Panc1 (cell line): ENCODE measurements around the gene TTC27. TPM values are rescaled to one million over a fixed set of nuclear protein-coding genes. Genes with fewer than 3 reads are reported as not detected.

Experiments
- ATAC-seq: fragments of 200-7000 bp; cut with Tn5 transposase; 2 replicates; pipeline ENCODE4 v1.9.1; 2020; ENCODE audit warnings: mild to moderate bottlenecking, moderate library complexity
- BruUV-seq: library from RNA; stranded (reverse); fragments of 400-500 nt; replicated peaks from 2 replicates; lab custom pipeline; 2021; lab: Mats Ljungman, UMichigan
- CTCF ChIA-PET: fragments of 300-600 bp; sonication (Branson Sonifier 250); formaldehyde crosslinking; loops from one replicate; lab custom pipeline; 2022; ENCODE audit warnings: antibody characterized with exemption; lab: Charles Lee
- POLR2A ChIA-PET: fragments of 300-600 bp; sonication (Branson Sonifier 250); formaldehyde crosslinking; loops from one replicate; lab custom pipeline; 2022; ENCODE audit warnings: antibody characterized with exemption; lab: Charles Lee
- DNase-seq: peaks from one replicate; pipeline ENCODE4 v3.0.0-alpha.2; 2010; ENCODE audit warnings: low read depth, low spot score
- H3K27ac ChIP-seq: 2 replicates; pipeline ENCODE4 v1.5.1; 2011; ENCODE audit warnings: mild to moderate bottlenecking, low read length, inconsistent platforms
- H3K27me3 ChIP-seq: fragments of 200-500 bp; sonication (Bioruptor generic); 2 replicates; pipeline ENCODE4 v1.6.0; 2014; ENCODE audit warnings: low read length, inconsistent platforms; ENCODE audit not compliant: control insufficient read depth, insufficient read depth
- H3K36me3 ChIP-seq: fragments of 200-500 bp; sonication (Bioruptor generic); 2 replicates; pipeline ENCODE4 v1.5.1; 2014; ENCODE audit warnings: inconsistent platforms, mild to moderate bottlenecking, low read length, moderate library complexity; ENCODE audit not compliant: control insufficient read depth, insufficient read depth
- H3K4me1 ChIP-seq: 2 replicates; pipeline ENCODE4 v1.5.1; 2011; ENCODE audit warnings: inconsistent platforms, mild to moderate bottlenecking, low read length, moderate library complexity; ENCODE audit not compliant: control insufficient read depth, insufficient read depth
- H3K4me3 ChIP-seq, 2 experiments: 2 replicates each; pipeline ENCODE4 v1.5.1; 2011 to 2012; ENCODE audit warnings: low read depth in 2 of 2, low read length in 2 of 2, mild to moderate bottlenecking in 2 of 2, inconsistent platforms in 1 of 2, moderate library complexity in 1 of 2
- H3K9me3 ChIP-seq: fragments of 200-500 bp; sonication (Bioruptor generic); 2 replicates; pipeline ENCODE4 v1.5.1; 2014; ENCODE audit warnings: low read depth, mild to moderate bottlenecking, inconsistent platforms, low read length, moderate library complexity; ENCODE audit not compliant: control insufficient read depth, insufficient read depth
- POLR2AphosphoS5 ChIP-seq: IDR thresholded peaks from 2 replicates; pipeline ENCODE4 v1.6.1; 2012; ENCODE audit warnings: mild to moderate bottlenecking, low read depth, low read length, moderate library complexity
- SIN3A ChIP-seq: IDR thresholded peaks from 2 replicates; pipeline ENCODE4 v1.6.1; 2012; ENCODE audit warnings: low read depth, mild to moderate bottlenecking, low read length, moderate library complexity, borderline replicate concordance; ENCODE audit not compliant: insufficient read depth
- TCF7L2 ChIP-seq: IDR thresholded peaks from 2 replicates; pipeline ENCODE4 v1.6.1; 2011; ENCODE audit warnings: mild to moderate bottlenecking, low read depth, low read length, inconsistent platforms
- in situ Hi-C: cut with HindIII; loops from 2 replicates; pipeline ENCODE4 v1.10.0; 2016; ENCODE audit warnings: low sequenced_read_pairs, low pct_unique_long_range_greater_than_20kb
- intact Hi-C: fragments of 100-400 bp; cut with micrococcal nuclease; formaldehyde crosslinking; loops from one replicate; pipeline ENCODE4 v1.10.0; 2022; ENCODE audit not compliant: unreplicated experiment
- total RNA-seq: library from RNA; stranded (reverse); gene quantifications from one replicate; pipeline ENCODE4 v1.2.1, GENCODE V29; 2021; ENCODE audit not compliant: unreplicated experiment
- TF ChIP-seq, protein P1 (sequence below): fragments of 450-650 bp; IDR thresholded peaks from 2 replicates; pipeline ENCODE4 v1.5.1; 2017; ENCODE audit warnings: mild to moderate bottlenecking
- TF ChIP-seq, protein P2 (sequence below), 2 experiments: IDR thresholded peaks; 2 replicates each; pipeline ENCODE4 v1.6.1; 2011 to 2012; ENCODE audit warnings: low read depth in 2 of 2, control low read depth in 1 of 2, low read length in 1 of 2, mild to moderate bottlenecking in 1 of 2, moderate library complexity in 1 of 2; ENCODE audit not compliant: insufficient read depth in 1 of 2

The TTC27 gene
- total RNA-seq, 1 experiment from 2014 or later = 24.7 TPM

DNA sequence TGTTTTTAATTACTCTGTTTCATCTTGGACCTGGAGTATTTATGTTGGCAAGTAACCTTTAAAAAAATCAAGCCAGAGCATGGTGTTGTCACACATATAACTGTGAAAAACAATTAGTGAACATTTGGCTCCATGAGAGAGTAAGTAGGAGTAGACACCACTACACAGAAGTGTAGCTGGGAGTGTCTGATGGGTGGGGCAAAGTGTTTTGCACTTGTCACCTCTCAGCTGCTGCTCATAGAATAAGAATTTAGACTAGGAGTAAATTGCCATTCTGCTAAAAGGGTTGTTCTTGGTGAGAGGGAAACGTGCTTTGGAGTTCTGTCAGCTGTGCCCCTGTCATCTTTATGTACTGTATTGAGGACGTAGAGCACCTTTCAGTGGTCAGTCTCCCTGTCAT lies 114.5 kb downstream of the TTC27 start:
- Histone ChIP-seq H3K27ac (no peak overlapping the region), H3K4me1 (no peaks in the 10 kb centered on the region), H3K36me3 (no peaks in the 10 kb centered on the region), H3K4me3 (no peak overlapping the region), H3K9me3 (no peaks in the 10 kb centered on the region), H3K27me3 (no peaks in the 10 kb centered on the region)
- TF ChIP-seq, protein P1, sequence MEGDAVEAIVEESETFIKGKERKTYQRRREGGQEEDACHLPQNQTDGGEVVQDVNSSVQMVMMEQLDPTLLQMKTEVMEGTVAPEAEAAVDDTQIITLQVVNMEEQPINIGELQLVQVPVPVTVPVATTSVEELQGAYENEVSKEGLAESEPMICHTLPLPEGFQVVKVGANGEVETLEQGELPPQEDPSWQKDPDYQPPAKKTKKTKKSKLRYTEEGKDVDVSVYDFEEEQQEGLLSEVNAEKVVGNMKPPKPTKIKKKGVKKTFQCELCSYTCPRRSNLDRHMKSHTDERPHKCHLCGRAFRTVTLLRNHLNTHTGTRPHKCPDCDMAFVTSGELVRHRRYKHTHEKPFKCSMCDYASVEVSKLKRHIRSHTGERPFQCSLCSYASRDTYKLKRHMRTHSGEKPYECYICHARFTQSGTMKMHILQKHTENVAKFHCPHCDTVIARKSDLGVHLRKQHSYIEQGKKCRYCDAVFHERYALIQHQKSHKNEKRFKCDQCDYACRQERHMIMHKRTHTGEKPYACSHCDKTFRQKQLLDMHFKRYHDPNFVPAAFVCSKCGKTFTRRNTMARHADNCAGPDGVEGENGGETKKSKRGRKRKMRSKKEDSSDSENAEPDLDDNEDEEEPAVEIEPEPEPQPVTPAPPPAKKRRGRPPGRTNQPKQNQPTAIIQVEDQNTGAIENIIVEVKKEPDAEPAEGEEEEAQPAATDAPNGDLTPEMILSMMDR = no peak
- no peak for TF ChIP-seq POLR2AphosphoS5
- TF ChIP-seq TCF7L2 = no peak
- no peak for TF ChIP-seq SIN3A
- TF ChIP-seq, protein P2, sequence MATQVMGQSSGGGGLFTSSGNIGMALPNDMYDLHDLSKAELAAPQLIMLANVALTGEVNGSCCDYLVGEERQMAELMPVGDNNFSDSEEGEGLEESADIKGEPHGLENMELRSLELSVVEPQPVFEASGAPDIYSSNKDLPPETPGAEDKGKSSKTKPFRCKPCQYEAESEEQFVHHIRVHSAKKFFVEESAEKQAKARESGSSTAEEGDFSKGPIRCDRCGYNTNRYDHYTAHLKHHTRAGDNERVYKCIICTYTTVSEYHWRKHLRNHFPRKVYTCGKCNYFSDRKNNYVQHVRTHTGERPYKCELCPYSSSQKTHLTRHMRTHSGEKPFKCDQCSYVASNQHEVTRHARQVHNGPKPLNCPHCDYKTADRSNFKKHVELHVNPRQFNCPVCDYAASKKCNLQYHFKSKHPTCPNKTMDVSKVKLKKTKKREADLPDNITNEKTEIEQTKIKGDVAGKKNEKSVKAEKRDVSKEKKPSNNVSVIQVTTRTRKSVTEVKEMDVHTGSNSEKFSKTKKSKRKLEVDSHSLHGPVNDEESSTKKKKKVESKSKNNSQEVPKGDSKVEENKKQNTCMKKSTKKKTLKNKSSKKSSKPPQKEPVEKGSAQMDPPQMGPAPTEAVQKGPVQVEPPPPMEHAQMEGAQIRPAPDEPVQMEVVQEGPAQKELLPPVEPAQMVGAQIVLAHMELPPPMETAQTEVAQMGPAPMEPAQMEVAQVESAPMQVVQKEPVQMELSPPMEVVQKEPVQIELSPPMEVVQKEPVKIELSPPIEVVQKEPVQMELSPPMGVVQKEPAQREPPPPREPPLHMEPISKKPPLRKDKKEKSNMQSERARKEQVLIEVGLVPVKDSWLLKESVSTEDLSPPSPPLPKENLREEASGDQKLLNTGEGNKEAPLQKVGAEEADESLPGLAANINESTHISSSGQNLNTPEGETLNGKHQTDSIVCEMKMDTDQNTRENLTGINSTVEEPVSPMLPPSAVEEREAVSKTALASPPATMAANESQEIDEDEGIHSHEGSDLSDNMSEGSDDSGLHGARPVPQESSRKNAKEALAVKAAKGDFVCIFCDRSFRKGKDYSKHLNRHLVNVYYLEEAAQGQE (IDR thresholded peaks at IDR 0.05; ENCODE audit: insufficient read depth in 1 of 2, low read depth in 2 of 2, low read length in 1 of 2) = no peak
- BruUV-seq = no TSS peak
- POLR2A ChIA-PET = interaction anchor here (0.6 kb wide), 1 partner anchor 110 kb away, joined by 3 read pairs; no protein-coding TSS in a partner anchor
- CTCF ChIA-PET = no interaction called here
- ATAC-seq = no peak
- in situ Hi-C loops (no loop called here), intact Hi-C loops (no loop called here)
- DNase-seq = no peak

DNA sequence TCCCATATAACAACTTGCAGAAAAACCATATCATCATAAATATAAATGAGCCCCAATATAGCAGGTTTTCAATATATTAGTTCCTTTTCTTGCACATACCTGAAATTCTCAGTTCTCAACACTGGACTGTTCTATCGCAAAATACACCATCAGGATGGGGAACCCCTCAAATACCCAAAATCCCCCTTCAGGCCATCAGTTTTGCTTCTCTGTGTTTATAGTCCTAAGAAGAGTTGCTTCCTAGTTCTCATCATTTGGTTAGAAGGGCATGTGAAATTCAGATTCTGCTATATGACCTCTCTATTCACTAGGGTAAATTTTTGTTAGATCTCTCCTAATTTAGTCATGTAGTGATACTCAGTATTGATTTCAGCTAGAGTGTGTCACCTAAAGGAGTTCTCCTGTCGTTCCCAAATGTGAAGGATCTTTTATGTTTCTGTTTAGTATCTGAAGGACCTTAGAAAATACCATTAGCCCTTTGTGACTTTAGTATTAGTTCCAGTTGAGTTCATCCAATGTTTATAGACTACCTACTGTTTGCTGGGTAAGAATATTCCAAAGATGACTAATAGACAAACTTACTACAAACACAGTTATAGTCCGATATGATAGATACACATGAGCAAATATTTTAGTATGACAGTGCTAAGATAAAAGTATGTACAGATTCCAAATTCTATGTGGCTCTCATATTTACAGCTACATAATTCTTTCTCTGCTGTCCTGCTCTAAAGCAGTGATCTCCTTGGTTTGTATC lies 115.8 kb downstream of the TTC27 start:
- BruUV-seq = no TSS peak
- H3K9me3 ChIP-seq = no peaks in the 10 kb centered on the region
- H3K36me3 ChIP-seq = no peaks in the 10 kb centered on the region
- TF ChIP-seq POLR2AphosphoS5 (no peak), SIN3A (no peak), TCF7L2 (no peak)
- TF ChIP-seq, protein P1 = no peak
- TF ChIP-seq, protein P2 (IDR thresholded peaks at IDR 0.05; ENCODE audit: insufficient read depth in 1 of 2, low read depth in 2 of 2, low read length in 1 of 2) = no peak
- no peaks in the 10 kb centered on the region for H3K4me1 ChIP-seq
- in situ Hi-C loops (no loop called here), intact Hi-C loops (no loop called here)
- ATAC-seq (no peak), DNase-seq (no peak)
- no peak overlapping the region for H3K4me3 ChIP-seq
- POLR2A ChIA-PET = no interaction called here
- CTCF ChIA-PET = no interaction called here
- H3K27me3 ChIP-seq = no peaks in the 10 kb centered on the region
- no peak overlapping the region for H3K27ac ChIP-seq
